Activated CD8-positive, alpha-beta memory T cell treated with anti-CD3 and anti-CD28 coated beads for 48 hours (primary cell): ENCODE results near the gene SLC25A19.
A peak's percentile ranks its signal among the peaks of the same experiment; 100 is the strongest.

ENCODE experiments used
- DNase-seq, 3 experiments: peaks; one replicate each; pipeline ENCODE4 v3.0.0-alpha.2; 2020; ENCODE audit warnings: low read depth in 2 of 3, low spot score in 2 of 3

The SLC25A19 gene

DNA sequence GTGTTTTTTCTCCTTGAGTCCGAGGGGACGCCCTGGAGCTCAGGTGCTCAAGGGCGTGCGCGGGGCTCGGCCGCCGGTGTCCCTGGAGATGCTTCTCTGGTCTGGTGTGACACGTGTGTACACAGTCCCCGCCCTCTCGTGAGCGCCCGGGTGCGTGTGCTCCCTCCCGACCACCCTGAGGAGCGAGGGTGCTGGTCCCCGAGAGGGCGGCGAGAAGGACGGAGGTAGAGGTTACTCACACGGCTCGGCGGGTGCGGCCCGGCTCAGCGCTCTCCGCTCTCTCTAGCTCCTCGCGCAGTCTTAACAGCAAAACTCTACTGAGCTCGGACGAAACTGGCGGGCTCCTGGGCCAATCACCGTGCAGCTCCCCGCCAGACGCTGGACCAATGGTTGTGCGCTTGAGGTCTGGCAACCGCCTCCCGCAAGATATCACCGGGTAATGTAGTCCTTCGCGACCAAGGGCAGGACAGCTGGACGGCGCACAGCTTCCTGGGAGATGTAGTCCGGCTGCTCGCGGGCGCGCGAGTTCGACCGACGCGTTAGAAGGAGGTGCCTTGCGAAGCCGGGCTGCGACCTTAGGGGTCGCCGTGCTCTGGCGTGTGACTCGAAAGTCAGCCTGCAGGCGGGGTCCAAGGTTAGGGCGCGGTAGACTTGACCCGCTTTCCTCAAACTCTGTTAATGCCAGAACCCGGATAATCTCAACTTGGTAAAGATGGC is at the start of gene SLC25A19:
Gene SLC25A19, minus strand, starts transcription at position 319 of the 717 bp plus-strand sequence. CDS start 2,669 bp downstream, outside the sequence.
- peak; percentile 74 to 91 (median 88) for DNase-seq

- no peak for DNase-seq
These were observed 49.1 kb upstream of the SLC25A19 start for GRCh38 chr17:75338335-75338734.

DNA sequence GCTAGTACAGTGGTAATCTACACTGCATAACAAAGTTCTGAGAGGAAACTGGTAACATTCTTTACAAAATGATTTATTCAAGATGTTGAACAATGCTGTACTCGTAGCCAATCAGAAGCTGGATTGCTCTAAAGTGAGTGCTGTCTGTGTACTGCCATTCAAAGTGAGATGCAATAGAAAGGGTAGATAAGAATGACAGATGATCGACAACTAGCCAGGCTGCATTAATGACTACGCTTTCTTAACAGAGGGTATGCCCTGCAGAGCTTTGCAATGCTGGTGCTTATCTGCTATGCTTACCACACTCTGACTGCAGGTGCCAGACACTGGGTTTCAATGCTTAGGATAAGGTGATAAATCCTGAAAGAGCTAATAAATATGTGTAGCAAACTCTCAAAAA is 46.1 kb upstream of the SLC25A19 start:
- DNase-seq = no peak

- DNase-seq = no peak
These were observed 45.5 kb upstream of the SLC25A19 start for GRCh38 chr17:75334723-75335122.

DNA sequence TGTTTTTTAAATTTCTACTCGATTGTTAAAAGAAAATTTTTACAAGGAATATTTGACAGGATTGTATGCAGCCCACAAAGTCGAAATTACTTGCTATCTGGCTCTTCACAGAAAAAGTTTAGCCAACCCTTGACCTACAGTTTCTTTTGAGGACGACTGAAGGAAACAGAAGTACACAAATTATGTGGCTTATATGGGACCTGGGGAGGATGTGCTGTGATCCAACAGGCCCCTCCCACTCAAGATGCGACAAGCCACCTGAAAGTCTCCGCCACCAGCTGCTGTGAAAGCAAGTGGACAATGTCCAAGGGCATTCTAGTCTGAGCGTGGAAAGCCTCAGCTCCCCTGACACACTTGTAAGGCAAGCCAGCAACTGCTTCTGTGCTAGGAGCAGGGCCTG is 42.4 kb upstream of the SLC25A19 start:
- no peak for DNase-seq

DNA sequence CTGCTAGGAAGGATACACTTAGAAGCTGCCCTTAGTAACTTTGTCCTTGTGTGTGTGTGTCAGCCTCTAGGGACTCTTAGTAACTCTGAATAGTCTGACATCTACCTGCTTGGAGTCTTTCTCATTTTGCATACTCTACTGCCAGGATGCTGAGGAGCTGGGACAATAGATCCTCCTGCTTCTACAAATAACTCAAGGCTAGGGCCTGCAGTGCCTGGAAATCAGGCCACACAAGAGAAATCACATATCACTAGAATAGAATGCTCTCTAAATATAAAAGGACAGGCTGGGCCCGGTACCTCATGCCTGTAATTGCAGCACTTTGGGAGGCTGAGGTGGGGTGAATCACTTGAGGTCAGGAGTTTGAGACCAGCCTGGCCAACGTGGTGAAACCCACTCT is 38.5 kb upstream of the SLC25A19 start:
- DNase-seq = no peak

GRCh38 chr17:75326226-75326848 is 37.1 kb upstream of the SLC25A19 start:
- DNase-seq = no peak

DNA sequence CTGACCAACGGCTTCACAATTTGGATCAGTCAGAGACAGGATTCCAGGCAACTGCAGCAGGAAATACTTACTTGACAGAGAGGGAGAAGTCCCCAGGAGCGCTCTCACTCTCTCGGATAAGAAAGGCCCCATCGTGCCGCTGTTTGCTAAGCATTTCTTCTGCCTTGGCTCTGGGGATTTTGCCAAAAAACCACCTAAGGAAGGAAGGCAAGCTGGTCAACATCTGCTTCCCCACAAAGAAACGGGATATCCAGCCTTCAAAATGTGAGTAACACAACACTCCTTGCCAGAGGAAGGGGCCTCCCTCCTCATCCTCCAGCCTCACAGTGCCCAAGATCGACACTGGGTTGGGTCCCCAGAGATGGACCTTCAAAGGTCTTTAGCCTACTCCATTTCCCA is 36.6 kb upstream of the SLC25A19 start:
- DNase-seq = no peak

DNA sequence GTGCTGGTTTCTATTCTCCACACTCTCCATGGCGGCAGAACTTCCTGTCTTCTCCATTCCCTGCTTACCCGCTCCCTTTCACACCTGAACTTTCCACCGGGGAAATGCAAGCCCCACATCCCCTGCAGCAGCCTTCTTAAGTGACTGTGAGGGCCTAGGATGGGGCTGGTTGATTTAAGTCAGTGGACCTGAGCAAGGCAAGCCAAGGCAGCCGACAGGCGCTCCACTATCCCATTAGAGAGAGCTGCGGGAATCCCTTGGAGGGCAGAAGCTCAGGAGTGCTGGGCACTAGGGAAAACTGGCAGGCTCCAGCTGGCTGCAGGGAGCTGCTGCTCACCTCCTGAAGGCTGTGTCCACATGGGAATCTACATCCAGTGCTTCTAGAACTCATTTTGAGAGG is 36.1 kb upstream of the SLC25A19 start:
- no peak for DNase-seq

DNA sequence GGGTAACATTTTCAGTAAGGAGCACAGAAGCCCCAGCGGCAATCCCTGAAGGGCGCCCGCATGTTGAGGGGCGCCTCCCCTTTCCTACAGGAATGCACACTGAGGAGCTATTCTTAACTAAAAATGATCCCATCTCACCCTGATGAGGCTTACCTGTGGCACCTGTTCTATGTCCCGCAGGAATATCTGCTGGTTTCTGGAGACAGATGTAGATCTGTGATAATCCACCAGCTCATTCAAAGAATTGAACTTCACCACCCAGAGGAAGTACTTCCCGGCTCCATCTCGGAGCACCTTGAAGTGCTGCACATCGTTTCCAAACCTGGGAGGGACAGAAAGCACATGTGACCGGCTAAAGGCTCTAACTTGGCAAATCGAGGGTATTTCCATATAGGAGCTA is 32.3 kb upstream of the SLC25A19 start:
- DNase-seq = no peak

DNA sequence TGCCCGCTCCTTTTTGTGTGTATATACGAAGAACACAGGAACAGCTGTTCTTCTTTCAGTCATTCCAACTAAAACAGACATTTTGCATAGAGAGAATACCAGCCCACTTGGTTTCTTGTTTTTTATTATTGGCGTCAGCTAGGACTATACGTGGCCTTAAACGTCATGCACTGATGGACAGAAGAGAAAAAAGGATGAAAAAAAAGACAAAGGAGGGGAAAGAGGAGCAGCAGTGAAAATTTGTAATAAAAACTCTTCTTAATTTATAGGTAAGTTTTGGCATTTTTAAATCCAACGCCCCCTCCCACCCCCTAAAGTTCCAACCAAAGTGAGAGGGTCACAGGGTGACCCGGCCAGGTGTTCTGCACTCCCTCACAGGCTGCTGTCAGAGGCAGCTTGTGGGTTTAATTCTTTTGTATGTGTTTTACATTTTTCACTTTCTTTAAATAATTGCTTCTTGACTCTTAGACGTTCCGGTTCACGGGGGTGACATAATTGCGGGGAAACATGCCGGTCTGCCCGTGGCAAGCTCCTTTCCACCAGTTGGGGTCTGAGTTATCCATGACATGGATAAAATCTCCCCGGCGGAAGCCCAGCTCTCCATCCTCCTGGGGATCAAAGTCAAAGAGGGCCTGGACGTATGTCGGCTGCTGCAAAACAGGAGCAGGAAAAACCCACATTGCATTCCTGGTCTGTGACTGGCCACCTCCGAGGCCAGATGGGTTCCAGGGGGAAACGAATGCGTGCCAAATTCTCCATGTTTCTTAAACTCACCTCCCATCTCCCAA is 30.9 kb upstream of the SLC25A19 start:
- no peak for DNase-seq

DNA sequence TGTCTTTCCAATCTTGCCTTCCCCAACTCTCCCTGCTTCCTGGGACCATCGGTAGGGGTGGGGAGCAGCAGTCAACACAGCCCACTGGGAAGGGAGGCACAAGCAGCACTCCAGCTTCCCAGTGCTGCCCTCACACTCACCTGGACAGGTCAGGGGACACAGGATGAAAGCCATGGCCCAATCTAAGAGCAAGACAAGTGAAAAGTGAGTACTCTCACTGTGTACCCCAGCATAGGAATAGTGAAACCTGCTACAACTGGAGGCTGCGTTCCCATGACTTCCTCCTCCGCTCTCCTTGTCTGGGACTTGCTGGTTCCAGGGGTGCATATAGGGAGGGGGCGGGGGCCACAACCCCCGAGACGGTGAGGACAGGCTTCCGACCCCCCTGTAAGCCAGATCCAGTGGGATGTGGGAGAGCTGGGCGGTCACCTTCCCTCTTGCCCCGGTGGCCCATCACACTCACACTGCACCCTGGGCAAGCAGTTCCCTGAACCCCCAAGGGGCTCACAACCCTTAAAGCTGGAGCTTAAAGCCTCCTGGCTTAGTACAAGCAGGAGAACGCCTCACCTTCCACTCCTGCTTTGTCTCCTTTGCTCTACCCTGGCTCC is 29.5 kb upstream of the SLC25A19 start:
- no peak for DNase-seq

DNA sequence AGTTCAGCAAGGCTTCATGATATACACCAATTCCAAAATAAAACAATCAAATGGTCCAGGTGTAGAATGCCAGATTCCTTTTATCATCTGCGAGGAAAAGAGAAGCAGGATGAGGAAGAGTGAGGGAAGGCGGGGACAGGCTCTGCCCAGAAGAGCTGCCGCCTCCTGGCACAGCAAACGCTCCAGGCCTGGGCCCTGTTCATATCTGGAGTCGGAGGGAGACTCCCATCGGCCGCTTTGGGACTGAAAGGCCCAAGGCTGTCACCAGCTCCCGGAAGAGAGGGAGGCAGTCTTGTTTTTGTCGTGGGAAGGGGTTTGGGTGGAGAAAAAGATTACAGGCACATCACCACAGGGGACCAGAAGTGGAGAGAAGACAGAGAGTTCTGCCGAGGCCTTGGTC is 29.0 kb upstream of the SLC25A19 start:
- no peak for DNase-seq

DNA sequence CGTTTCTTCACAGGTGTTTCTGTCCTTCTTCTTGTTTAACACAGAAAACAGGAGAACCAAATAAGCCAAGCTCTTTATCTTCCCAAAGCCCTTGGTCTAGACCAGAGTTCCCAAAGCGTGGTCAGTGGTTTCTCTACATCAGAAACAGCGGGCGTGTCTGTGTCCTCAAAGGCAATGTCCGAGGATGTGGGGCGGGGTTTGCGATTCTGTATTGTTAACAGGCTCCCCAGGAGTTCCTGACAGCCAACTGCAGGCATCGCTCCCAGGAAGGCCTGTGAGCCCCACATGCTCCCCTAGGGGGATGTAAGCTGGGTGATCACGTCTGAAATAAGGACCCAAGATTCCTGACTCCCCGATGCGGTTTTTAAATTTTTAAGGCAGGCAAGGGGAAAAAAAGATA is 28.4 kb upstream of the SLC25A19 start:
- DNase-seq = no peak

DNA sequence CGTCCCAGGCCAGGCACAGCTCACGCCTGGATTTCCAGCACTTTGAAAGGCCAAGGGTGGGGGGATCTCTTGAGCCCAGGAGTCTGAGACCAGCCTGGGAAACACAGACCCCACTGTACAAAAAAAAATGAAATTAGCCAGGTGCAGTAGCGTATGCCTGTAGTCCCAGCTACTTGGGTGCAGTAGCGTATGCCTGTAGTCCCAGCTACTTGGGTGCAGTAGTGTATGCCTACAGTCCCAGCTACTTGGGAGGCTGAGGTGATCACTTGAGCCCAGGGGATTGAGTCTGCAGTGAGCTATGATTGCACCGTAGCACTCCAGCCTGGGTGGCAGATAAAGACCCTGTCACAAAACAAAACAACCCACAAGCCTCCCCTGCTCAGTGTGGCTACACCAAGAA is 27.0 kb upstream of the SLC25A19 start:
- no peak for DNase-seq

- no peak for DNase-seq
These were observed 26.5 kb upstream of the SLC25A19 start for GRCh38 chr17:75315541-75316243.

GRCh38 chr17:75313941-75314551 is 24.8 kb upstream of the SLC25A19 start:
- no peak for DNase-seq

GRCh38 chr17:75308732-75309629 is 19.7 kb upstream of the SLC25A19 start:
- no peak for DNase-seq

DNA sequence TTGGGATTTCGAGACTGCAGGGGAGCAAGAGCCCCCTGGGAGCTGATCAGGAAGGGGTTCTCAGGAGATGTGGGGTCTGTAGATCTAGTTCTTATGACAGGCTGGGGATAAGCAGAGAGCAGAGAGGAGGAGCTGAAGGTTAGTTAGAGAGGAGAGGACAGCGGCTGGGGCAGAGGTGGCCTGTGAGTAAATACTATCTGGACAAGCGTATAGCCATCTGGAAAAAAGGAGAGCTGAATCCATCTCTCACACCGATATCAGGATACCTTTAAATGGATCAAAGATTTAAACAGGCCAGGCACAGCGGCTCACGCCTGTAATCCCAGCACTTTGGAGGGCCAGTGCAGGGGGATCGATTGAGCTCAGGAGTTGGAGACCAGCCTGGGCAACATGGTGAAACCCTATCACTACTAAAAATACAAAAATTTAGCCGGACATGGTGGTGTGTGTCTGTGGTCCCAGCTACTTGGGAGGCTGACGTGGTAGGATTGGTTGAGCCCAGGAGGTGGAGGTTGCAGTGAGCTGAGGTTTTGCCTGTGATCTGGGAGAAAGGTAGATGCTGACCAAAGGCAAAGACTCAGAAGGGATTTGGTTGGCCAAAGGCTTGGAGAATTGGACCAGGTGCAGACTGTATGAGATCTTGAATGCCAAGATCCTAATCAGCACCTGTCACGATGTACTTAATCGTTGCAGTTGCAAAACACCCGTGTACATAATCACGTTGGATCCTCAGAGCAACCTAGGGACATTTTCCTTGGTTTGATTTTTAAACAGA is 18.9 kb upstream of the SLC25A19 start:
- DNase-seq = no peak
